IPS-15b (cell line): Measurements from ENCODE around the gene STK10.

Experiments
- H3K27me3 ChIP-seq: one replicate; pipeline ENCODE4 v1.6.1; 2013; ENCODE audit warnings: low read length; ENCODE audit not compliant: control insufficient read depth, insufficient read depth
- H3K36me3 ChIP-seq: one replicate; pipeline ENCODE4 v1.6.1; 2013; ENCODE audit warnings: low read length; ENCODE audit not compliant: control insufficient read depth, insufficient read depth
- H3K4me1 ChIP-seq: one replicate; pipeline ENCODE4 v1.6.1; 2013; ENCODE audit warnings: mild to moderate bottlenecking, low read length; ENCODE audit not compliant: control insufficient read depth, insufficient read depth
- H3K4me3 ChIP-seq: one replicate; pipeline ENCODE4 v1.5.1; 2013; ENCODE audit warnings: low read depth, low read length
- H3K9ac ChIP-seq: one replicate; pipeline ENCODE4 v1.6.1; 2013; ENCODE audit warnings: low read depth, mild to moderate bottlenecking, low read length
- H3K9me3 ChIP-seq: one replicate; pipeline ENCODE4 v1.6.1; 2013; ENCODE audit warnings: mild to moderate bottlenecking, low read length; ENCODE audit not compliant: control insufficient read depth, insufficient read depth

The STK10 gene

DNA sequence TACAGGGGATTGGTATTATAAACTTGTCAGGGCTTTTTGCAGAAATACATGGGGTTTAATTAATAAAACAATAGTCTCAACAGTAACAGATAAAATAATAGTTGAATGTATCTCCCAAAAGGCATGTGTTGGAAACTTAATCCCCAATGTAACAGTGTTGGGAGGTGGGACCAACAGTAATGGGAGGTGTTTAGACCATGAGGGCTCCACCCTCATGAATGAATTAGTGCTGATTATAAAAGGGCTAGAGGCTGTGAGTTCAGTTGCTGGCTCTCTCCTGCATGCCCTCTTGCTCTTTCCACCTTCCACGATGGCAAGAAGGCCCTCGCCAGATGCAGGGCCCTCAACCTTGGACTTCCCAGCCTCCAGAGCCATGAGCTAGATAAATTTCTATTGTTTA, 56.3 kb downstream of the STK10 start:
- no peaks in the 10 kb centered on the region for H3K27me3 ChIP-seq
- H3K9ac ChIP-seq, result no peak overlapping the region
- no peaks in the 10 kb centered on the region for H3K9me3 ChIP-seq
- no peaks in the 10 kb centered on the region for H3K36me3 ChIP-seq
- H3K4me1 ChIP-seq, result no peaks in the 10 kb centered on the region
- H3K4me3 ChIP-seq, result no peak overlapping the region

DNA sequence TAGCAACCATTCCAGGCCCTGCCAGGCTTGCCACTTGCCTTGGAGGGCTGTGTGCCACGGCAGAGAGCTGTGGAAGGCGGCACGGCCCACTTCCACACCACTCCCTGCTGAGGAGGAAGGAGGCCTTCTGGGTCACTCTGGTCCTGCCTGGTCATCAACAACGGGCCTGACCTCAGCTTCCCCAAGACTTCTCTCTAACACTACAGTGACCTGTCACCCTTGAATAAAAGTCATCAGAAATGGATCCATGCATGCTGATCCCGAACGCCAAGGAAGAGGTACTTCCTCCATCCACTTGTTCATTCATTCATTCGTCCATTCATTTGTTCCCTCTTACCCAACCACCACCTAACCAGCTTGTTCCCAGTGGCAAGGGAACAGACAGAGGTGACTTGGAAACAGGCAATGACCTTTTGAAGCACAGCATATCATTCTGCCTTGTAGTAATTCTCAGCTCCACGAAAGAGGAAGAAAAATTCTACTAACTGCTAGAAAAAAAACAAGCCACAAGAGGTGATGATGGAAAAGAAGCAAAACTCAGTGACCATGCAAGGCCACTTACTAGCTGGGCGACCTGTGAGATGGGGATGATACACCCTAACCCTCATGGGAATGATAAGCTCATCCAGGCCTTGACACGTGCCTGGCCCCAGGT, 58.6 kb downstream of the STK10 start:
- Histone ChIP-seq H3K9ac (no peak overlapping the region), H3K36me3 (no peaks in the 10 kb centered on the region), H3K27me3 (no peaks in the 10 kb centered on the region), H3K4me1 (no peaks in the 10 kb centered on the region), H3K9me3 (no peaks in the 10 kb centered on the region), H3K4me3 (no peak overlapping the region)

DNA sequence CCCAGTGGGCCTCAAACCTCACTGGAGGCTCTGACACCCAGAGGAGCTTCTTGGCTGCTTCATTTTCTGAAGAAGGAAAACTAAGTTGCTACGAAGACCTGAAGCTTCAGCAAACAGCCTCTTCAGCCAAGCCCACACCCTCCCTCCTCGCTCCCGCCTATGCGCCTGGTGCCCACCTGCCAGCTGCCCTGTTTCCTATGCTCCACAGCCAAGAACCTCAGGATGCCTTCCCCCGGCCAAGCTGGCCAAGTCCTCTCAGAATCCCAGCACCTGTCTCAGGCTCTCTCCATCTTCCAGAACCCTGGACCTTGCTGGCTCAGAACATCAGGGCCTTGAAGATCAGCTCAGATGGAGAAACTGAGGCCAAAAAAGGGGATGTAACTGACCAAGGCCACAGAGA, 60.4 kb downstream of the STK10 start:
- Histone ChIP-seq H3K9me3 (no peaks in the 10 kb centered on the region), H3K27me3 (no peaks in the 10 kb centered on the region), H3K4me1 (no peaks in the 10 kb centered on the region), H3K36me3 (no peaks in the 10 kb centered on the region), H3K9ac (no peak overlapping the region), H3K4me3 (no peak overlapping the region)

DNA sequence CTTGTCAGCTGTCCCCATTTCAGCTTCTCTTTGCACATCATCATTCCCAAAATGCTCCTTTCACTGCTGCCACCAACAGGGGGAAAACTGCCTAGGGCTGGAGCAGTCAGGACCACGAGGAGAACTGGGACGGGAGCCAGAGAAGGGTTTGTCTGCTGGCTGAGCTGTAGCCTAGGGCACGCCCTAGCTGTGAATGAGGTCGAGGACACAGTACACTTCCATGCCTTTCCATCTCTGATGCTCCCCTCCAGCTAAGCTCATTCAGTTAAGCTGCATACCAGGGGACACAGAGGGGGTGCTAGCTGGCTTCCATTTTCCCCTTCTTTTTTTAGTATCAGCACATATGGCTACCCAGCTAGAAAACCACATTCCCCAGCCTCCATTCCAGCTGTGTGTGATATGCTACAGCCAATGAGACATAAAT, 64.7 kb downstream of the STK10 start:
- Histone ChIP-seq H3K4me3 (no peak overlapping the region), H3K36me3 (no peaks in the 10 kb centered on the region), H3K9ac (no peak overlapping the region), H3K27me3 (no peaks in the 10 kb centered on the region), H3K4me1 (no peaks in the 10 kb centered on the region), H3K9me3 (no peaks in the 10 kb centered on the region)

DNA sequence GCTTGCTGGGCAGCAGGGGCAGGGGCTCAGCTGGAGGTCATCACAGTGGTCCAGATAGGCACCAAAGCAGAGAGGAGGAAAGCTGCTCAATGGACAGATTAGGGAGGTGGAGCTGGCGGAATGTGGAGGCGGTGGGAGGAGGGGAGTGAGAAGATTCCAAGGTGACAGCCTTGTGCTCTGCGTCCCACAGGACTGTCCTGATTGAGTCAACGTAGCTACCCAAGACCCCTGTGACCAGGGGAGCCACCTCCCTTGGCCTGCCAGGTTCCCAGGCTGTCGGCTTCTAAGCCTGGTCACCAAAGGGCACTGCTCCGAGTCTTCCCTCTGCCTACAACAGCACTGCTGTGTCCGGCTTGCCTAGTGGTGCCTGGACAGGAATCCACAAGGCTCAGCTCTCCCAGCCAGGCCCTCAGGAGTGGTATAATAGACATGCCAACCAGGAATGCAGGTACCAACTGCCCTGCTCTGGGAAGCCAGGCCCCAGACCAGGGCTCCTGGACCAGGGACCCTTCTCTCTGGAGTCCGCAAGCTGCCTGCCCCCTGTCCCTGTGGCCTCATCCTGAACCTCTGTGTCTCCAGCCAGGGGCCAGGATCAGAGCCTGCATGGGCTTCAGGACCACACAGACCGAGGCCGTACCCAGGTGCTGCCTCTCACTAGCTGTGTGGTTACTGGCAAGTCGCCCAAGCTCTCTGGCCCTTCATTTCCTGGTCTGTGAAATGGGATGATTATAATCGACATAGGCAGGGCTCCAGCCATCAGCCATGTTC, 67.9 kb downstream of the STK10 start:
- no peak overlapping the region for H3K4me3 ChIP-seq
- no peaks in the 10 kb centered on the region for H3K27me3 ChIP-seq
- no peak overlapping the region for H3K9ac ChIP-seq
- H3K36me3 ChIP-seq, result no peaks in the 10 kb centered on the region
- no peaks in the 10 kb centered on the region for H3K4me1 ChIP-seq
- H3K9me3 ChIP-seq, result no peaks in the 10 kb centered on the region

DNA sequence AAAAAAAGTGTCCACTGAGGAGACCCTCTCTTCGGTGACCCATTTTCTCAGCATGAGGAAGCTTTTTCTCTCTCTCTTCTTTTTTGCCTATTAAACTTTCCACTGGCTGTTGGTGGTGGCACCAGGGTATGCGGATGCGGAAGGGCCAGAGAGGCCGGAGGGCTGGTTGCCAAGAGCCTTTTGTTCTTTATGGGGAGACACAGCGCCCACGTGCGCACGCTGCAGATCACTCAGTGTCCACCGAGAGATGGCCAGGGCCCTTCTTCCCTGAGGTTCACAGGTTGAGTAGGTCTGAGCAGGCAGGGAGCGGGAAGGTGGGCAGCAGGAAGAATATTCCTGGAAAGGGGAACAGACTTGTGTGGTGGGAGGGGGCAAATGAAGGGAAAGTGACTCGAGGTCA, 69.1 kb downstream of the STK10 start:
- Histone ChIP-seq H3K9ac (no peak overlapping the region), H3K36me3 (no peaks in the 10 kb centered on the region), H3K4me3 (no peak overlapping the region)

DNA sequence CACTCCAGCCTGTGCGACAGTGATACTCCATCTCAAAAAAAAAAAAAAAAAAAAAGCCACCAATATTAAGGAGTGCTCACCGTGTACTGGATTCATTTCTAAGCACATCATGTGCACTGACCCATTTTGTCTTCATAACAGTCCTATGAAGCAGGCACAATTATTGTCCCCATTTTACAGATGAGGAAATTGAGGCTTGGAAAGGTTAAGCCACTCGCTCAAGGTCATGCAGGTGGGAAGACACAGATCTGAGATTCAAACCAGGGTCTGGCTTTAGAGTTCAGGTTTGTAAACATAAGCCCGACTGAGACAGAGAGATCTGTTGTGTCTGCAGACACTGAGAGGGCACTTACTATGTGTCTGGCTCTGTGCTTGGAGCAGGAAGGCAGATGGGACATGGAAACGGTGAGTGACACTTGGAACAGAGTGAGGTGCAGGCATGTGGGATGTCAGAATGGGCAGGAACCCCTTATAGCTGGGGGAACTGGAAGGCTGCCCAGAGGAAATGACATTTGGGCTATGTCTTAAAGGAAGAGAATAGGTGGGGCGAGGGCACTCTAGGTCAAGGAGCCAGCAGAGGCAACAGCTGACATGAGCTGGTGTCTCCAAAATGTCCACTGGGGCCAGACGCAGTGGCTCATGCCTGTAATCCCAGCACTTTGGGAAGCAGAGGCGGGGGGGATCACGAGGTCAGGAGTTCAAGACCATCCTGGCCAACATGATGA, 69.9 kb downstream of the STK10 start:
- no peak overlapping the region for H3K9ac ChIP-seq
- no peak overlapping the region for H3K4me3 ChIP-seq
- H3K27me3 ChIP-seq, result no peaks in the 10 kb centered on the region
- H3K9me3 ChIP-seq, result no peaks in the 10 kb centered on the region
- H3K36me3 ChIP-seq, result no peaks in the 10 kb centered on the region
- H3K4me1 ChIP-seq, result no peaks in the 10 kb centered on the region

More for the DNA sequence above, 69.1 kb downstream of the STK10 start:
- Histone ChIP-seq H3K9me3 (no peaks in the 10 kb centered on the region), H3K4me1 (no peaks in the 10 kb centered on the region), H3K27me3 (no peaks in the 10 kb centered on the region)

DNA sequence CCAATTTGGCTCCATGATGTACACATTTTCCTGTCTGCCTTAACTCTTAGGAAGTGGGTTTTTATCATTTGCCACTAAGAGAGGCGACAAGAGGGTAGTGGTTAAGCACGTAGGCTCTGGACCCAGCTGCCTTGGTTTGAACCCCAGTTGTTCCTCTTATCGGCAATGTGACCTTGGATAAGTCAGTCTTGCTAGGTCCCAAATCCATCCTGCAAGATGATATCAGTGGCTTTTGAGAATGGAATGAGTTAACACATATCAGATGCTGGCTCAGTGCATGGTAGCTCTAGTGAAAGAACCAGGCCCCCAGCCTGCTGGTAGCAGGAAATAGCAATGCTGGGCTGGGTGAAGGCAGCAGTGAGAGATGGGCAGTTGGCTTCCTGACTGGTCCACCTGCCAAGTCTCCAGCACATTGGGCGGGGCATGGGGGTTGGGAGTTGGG, 72.5 kb downstream of the STK10 start:
- H3K4me3 ChIP-seq, result no peak overlapping the region
- H3K36me3 ChIP-seq, result no peaks in the 10 kb centered on the region
- H3K4me1 ChIP-seq, result no peaks in the 10 kb centered on the region
- no peak overlapping the region for H3K9ac ChIP-seq
- H3K9me3 ChIP-seq, result no peaks in the 10 kb centered on the region
- no peaks in the 10 kb centered on the region for H3K27me3 ChIP-seq

DNA sequence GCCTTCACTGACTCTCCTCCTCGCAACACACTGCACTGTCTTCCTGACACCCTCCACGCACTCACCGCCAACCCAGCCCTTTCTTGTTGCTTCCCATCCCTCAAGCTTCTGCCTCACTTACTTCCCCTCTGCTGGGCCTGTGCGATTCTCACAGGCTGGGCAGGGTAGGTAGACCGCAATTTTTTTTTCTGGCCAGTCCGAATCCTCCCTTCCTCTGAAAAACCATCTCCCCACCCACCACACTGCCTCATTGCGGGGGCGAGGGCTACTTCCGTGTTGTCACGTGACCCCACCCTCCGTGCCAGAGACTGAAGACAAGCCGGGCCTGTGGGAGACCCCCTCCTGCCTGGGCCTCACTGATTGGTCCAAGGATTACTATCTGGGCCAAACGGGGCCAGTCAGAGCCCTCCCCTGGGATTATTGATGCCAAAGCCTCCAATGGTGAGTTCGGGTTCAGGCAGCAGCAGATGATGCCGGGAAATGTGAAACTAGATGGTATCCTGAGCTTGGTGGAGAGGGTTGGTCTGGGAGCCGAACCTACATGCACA, 73.1 kb downstream of the STK10 start:
- Histone ChIP-seq H3K4me1 (no peaks in the 10 kb centered on the region), H3K4me3 (no peak overlapping the region), H3K27me3 (no peaks in the 10 kb centered on the region), H3K9me3 (no peaks in the 10 kb centered on the region), H3K9ac (no peak overlapping the region), H3K36me3 (no peaks in the 10 kb centered on the region)

DNA sequence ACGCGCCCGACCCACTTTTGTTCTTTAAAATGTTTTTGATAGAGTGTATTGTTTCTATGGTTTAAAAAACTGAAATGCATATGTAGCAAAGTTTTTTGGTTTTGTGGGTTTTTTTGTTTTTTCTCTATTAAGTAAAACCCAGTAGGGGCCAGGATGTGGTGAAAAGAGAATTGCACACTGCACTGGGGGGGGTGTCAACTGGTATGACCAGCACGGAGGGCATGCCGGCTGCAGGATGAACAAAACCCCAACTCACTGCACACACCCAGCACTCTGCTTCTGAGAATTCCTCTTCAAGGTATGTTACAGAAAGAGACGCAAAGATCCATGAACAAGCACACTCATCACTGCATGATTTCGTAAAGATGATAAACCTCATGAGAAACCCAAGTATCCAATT, 75.0 kb downstream of the STK10 start:
- no peaks in the 10 kb centered on the region for H3K9me3 ChIP-seq
- H3K4me1 ChIP-seq, result no peaks in the 10 kb centered on the region
- no peaks in the 10 kb centered on the region for H3K36me3 ChIP-seq
- H3K4me3 ChIP-seq, result no peak overlapping the region
- no peak overlapping the region for H3K9ac ChIP-seq
- no peaks in the 10 kb centered on the region for H3K27me3 ChIP-seq

DNA sequence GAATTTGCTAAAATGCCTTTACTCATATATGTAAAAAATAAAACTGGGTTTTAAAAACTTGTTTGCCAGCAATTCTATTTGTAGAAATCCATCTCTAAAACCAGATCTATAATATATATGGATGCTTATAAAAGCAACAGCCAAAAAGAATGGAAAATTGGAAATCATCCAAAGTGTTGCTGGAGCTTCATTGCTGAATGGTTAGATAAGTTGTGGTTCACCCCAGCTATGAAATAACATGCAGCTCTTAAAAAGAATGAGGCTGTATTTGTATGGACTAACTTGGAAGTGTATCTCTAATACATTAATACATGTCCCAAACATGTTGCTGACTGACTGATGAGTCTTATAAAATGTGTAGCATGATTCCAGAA, 76.2 kb downstream of the STK10 start:
- Histone ChIP-seq H3K36me3 (no peaks in the 10 kb centered on the region), H3K9me3 (no peaks in the 10 kb centered on the region), H3K27me3 (no peaks in the 10 kb centered on the region), H3K4me3 (no peak overlapping the region), H3K4me1 (peaks cover 2% of the 10 kb centered on the region), H3K9ac (no peak overlapping the region)
